GM21576 (cell line): Measurements from ENCODE around the gene CDK4.
A peak's percentile ranks its signal among the peaks of the same experiment; 100 is the strongest.

Source experiments
- ATAC-seq: cut with Tn5 transposase; IDR thresholded peaks from one replicate; pipeline ENCODE4 v1.9.1; 2021; ENCODE audit warnings: mild to moderate bottlenecking, moderate library complexity; ENCODE audit not compliant: unreplicated experiment

The CDK4 gene

GRCh38 chr12:57740656-57741412, 11.3 kb downstream of the CDK4 start:
- peak; percentile 39 for ATAC-seq

GRCh38 chr12:57739914-57740538, 12.1 kb downstream of the CDK4 start:
- no peak for ATAC-seq

GRCh38 chr12:57739387-57739786, 12.7 kb downstream of the CDK4 start:
- no peak for ATAC-seq

DNA sequence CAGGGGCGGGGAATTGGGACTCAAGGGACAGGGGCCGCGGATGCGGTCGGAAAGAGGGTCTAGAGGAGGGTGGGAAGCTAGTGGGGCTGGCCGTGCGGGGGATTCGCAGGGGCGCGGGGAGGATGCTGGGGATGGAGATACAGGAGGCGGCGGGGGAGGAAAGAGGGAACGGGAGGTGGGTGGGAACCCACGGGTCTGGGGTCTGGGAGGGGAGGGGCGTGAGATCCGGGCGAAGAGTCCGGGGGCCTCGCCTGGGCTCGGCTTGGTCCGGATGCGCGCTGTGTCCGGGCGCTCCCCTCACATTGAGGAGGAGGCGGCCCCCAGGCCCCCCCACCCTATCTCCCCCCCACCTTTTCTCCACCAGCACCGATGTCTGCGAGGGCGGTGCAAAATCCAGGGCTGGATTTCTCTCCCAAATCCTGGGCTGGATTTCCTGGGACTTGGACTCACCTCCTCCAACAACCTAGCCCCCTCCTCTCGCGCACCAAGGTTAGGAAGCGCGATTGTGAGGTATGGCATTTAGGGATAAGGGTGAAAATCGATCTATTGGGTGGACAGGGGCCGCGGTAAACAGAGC, 13.4 kb downstream of the CDK4 start, which contains the start of gene AGAP2:
Gene AGAP2 (minus strand): TSS at position 82 of the 577 bp plus-strand sequence. CDS start 496 bp downstream, outside the sequence.
- no peak for ATAC-seq

DNA sequence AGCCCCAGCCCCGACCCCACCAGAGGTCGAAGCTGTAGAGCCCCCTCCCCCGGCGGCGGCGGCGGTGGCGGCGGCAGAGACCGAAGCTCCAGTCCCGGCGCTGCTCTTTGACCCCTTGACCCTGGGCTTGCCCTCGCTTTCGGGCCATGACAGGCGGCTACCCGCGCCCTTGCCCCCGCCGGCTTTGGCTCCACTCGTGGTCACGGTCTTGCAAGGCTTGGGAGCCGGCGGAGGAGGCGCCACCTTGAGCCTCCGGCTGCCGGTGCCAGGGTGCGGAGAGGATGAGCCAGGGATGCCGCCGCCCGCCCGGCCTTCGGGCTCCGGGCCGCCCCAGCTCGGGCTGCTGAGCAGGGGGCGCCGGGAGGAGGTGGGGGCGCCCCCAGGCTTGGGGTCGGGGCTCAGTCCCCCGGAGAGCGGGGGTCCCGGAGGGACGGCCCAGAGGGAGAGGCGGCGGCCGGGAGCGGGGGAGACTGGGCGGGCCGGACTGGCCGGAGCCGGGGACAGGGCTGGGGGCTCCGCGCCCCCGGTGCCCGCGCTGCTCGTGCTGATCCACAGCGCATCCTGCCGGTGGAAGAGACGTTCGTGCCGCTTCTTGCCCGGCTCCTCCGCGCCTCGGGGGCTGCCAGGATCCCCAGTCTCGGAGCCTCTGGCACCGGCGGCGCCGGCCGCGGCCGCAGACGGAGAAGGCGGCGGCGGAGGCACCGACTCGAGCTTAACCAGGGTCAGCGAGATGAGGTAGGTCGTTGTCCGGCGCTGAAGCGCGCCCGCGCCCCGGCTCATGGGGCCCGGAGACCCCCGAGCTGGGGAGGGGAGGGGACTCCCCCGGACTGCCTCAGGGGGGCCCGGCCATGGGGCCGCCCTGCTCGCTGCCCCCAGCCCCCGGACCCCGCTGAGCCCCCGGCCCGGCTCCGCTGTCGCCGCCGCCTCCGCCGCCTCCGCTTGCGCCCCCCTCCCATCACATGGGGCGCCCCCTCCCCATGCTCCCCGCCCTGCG, 14.3 kb downstream of the CDK4 start:
- ATAC-seq: no peak

- no peak for ATAC-seq
These were observed 15.2 kb downstream of the CDK4 start for GRCh38 chr12:57736741-57737466.

GRCh38 chr12:57735952-57736740, 16.0 kb downstream of the CDK4 start:
- no peak for ATAC-seq

- no peak for ATAC-seq
These were observed 16.8 kb downstream of the CDK4 start for GRCh38 chr12:57735198-57735855.

DNA sequence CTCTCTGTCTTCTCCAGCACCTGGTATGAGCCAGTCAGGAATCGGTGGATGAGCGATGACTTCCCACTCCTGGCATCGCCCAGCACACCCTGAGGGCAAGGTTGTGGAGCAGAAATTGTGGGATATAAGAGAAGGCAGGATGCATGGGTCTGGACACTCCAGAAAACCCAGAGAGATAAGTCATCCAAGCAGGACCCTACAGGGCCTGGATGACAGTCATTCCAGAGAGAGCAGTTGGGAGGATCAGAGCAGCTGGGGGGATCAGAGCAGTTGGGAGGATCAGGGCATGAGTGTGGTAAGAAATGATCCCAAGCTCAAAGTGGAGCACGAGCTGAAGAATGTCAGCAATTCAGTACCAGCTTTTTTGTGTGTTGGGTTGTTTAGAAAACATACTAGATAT, 17.5 kb downstream of the CDK4 start:
- no peak for ATAC-seq

DNA sequence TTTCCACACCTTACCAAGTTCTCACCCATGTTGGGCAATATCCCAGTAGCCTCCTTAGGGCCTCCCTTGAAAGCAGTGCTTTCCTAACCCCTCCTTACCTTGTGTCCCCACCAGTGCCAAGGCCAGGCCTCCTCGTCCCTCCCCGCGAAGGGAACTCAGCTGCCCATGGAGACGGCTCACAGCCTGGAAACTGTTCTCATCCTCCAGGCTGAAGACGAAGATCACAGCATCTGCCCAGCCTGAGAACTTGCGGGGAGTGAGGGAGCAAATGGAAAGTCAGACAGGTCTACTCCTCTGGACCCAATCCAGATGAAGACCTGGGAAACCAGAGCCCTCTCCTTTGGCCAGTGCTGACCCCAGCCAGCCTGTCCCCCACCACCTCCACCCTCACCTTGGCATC, 18.2 kb downstream of the CDK4 start:
- ATAC-seq: no peak

GRCh38 chr12:57732726-57733593, 19.1 kb downstream of the CDK4 start:
- ATAC-seq: no peak

DNA sequence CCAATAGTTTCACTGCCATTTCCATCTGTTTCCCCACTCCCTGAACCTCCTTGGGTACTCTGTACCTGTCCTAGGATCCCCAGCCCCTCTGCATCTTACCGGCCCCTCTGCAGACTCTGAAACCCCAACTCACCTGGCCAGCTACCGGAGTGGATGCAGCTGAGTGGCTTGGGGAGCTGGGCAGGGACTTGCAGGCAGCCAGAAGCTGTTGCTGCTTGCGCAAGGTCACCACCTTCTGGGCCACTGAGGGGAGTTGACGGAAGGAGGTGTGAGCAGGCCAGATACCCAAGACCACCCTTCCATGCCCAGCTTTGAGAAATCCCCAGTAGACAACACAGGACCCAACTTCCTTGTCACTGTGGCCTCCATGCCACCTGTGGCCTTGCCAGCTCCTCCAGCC, 19.8 kb downstream of the CDK4 start:
- no peak for ATAC-seq

- ATAC-seq: no peak
These were observed 20.6 kb downstream of the CDK4 start for GRCh38 chr12:57731411-57732080.

GRCh38 chr12:57730336-57731067, 21.6 kb downstream of the CDK4 start:
- no peak for ATAC-seq

DNA sequence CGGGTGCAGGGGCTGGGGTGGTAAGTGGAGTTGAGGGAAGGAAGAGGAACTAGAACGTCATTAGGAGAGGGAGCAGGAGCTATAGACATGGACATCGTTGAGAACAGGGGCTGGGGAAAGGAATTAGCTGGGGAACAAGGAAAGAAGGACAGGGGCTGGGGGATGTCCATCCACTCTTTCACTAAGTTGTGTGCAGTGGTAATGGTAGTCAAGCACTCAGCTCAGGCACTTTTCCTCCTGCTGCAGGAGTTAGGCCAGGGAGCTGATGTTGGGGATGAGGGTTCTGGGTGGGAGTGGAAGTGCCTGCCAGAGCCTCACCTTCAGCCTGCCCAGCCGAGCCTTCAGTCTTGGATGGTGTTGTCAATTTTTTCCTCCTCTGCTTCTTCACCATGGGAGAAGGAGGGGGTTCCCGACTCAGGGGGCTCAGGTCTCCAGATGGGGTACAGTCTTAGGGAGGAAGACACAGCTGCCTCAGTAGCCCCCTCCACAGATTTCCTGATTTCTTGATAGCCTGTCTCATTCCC, 22.7 kb downstream of the CDK4 start:
- ATAC-seq: no peak

DNA sequence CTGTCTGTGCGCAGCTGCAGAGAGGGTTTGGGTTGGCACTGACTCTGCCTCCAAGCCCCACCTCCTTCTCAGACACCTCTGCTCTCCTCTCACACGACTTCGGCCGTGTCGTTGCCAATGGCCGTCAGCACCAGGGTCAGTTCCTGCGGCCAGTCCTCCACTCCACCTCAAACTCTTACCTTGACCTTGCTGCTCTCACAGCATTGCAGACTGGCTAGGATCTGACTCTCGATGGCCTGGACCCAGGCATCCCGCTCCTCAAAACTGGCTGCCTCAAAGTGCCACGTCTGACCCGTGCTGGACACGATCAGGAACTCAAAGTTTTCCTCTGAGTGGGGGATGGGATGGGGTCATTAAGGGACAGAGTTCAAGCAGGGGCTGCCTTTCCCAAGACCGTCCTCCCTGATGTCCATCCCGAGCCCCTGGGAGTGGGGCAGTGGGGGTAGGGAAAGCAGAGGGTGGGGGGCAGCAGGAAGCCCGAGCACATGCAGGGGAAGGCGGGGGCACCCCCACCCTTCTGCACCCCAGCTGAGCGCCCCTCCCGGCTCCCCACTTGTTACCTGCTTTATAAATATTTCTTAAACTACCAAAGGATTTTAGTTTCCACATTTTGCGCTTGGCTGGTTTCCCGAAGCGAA, 24.2 kb downstream of the CDK4 start:
- ATAC-seq: no peak
